Left lung (tissue), 10 donors: ENCODE data around the gene RC3H2. TPM values are rescaled to one million over a fixed set of nuclear protein-coding genes. Genes with fewer than 3 reads are reported as not detected.

Source experiments
- ATAC-seq: fragments of 200-7000 bp; cut with Tn5 transposase; one replicate; pipeline ENCODE4 v1.9.1; 2020; ENCODE audit warnings: moderate library complexity
- DNase-seq, 4 donors: peaks; one replicate each; pipeline ENCODE4 v3.0.0-alpha.2; 2013 to 2020
- H3K27ac ChIP-seq, 2 donors: fragments of 200-600 bp; sonication (generic) in 1 of 2; one replicate each; pipeline versions ENCODE4 v1.5.0 to v1.8.0; 2020 to 2021
- H3K27me3 ChIP-seq, 2 donors: fragments of 200-600 bp; sonication (generic) in 1 of 2; one replicate each; pipeline versions ENCODE4 v1.5.0 to v1.8.0; 2020 to 2021
- H3K36me3 ChIP-seq, 2 donors: fragments of 200-600 bp; sonication (generic) in 1 of 2; one replicate each; pipeline versions ENCODE4 v1.5.0 to v1.8.0; 2020 to 2021
- H3K4me1 ChIP-seq, 2 donors: fragments of 200-600 bp; one replicate each; pipeline ENCODE4 v1.8.0; 2021
- H3K4me3 ChIP-seq, 2 donors: fragments of 200-600 bp; sonication (generic) in 1 of 2; one replicate each; pipeline versions ENCODE4 v1.5.0 to v1.8.0; 2020 to 2021; ENCODE audit warnings: mild to moderate bottlenecking in 1 of 2
- H3K9me3 ChIP-seq, 2 donors: fragments of 200-600 bp; sonication (generic) in 1 of 2; one replicate each; pipeline versions ENCODE4 v1.5.0 to v1.8.0; 2020 to 2021
- CTCF ChIP-seq, 2 donors: fragments of 200-600 bp; sonication (generic) in 1 of 2; IDR thresholded peaks; one replicate each; pipeline versions ENCODE4 v1.5.0 to v1.8.0; 2021; ENCODE audit warnings: antibody characterized with exemption in 2 of 2
- intact Hi-C, 2 donors: fragments of 100-400 bp; cut with DNase I; formaldehyde crosslinking; loops; one replicate each; pipeline versions ENCODE4 v1.11.2 to v1.14.2; 2022
- polyA plus RNA-seq, 6 donors: library from polyadenylated mRNA; unstranded; fragments of 120-200 nt; gene quantifications; one replicate each; pipeline ENCODE4 v1.2.1, GENCODE V29; 2013; ENCODE audit not compliant: insufficient read length in 6 of 6
- total RNA-seq, 2 donors: library from RNA; stranded (reverse); fragmentation: NEBNext Ultra II Directional; extraction: Animal tissue kit (Norgen Biotek cat#: 25700); gene quantifications; one replicate each; pipeline ENCODE4 v1.2.1, GENCODE V29; 2021
- donor health status: DM: no; HTN: yes; CAD: no.
- donor health status: DM: no; HTN: no; CAD: no.

The RC3H2 gene
- total and polyA plus RNA-seq, 8 donors = 39.8 to 48.3 (median 42.2) TPM

GRCh38 chr9:122931226-122932121 lies 26.3 kb upstream of the RC3H2 start, which contains the start of gene ZBTB26:
Gene ZBTB26, minus strand, starts transcription at chr9:122931512. Its CDS starts 11,578 bp downstream, at chr9:122919934.
- no peaks in the 10 kb centered on the region for H3K27me3 ChIP-seq
- H3K4me1 ChIP-seq = peaks cover 12 to 40% of the 10 kb centered on the region in 2 donors
- DNase-seq (peak; percentile 90 to 97 (median 95)), ATAC-seq (peak; percentile 99)
- peak within 1 kb of the TSS; percentile 92 to 97 for H3K4me3 ChIP-seq
- H3K36me3 ChIP-seq = peaks cover 0 to 3% of the 10 kb centered on the region in 2 donors
- H3K9me3 ChIP-seq = no peaks in the 10 kb centered on the region
- peak within 1 kb of the TSS; percentile 86 for H3K27ac ChIP-seq
- TF ChIP-seq CTCF (IDR thresholded peaks at IDR 0.05) = no peak
- intact Hi-C loops = no loop called here

- DNase-seq (no peak), ATAC-seq (no peak)
- Histone ChIP-seq H3K27me3 (no peaks in the 10 kb centered on the region), H3K4me3 (peak overlapping the region; percentile 92 to 97), H3K9me3 (no peaks in the 10 kb centered on the region), H3K36me3 (no peaks in the 10 kb centered on the region), H3K4me1 (peaks cover 12 to 40% of the 10 kb centered on the region in 2 donors), H3K27ac (peak overlapping the region; percentile 86)
- no peak for TF ChIP-seq CTCF (IDR thresholded peaks at IDR 0.05)
- intact Hi-C loops = no loop called here
Observed at GRCh38 chr9:122930541-122931225, 25.5 kb upstream of the RC3H2 start.

DNA sequence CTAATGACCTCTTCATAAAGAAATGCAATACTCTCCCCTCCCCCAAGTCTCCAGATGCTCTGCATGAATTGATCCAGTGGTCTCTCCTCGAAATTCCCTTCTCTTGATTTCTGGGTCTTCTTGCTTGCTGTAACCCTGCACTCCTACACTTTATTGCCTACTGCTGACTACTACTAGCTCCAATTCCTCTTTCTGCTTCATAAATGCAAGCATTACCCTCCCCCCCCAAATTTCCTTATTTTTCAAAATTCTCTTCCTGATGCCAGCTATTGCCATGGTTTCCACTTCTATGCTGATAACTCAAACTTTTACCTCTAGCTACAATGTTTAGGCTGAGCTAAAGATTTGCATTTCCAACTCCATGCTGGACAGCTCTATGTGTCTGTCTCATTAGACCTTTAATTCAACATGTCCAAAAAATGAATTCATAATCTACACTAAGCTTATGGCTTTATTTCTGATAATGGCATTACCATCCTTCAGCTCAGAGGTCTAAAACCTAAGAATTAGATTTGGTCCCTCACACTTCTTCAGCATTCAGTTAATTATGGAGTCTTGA lies 24.7 kb upstream of the RC3H2 start:
- TF ChIP-seq CTCF (IDR thresholded peaks at IDR 0.05) = no peak
- H3K4me3 ChIP-seq = peak overlapping the region in 1 of 2 donors; percentile 97
- no peaks in the 10 kb centered on the region for H3K27me3 ChIP-seq
- no peaks in the 10 kb centered on the region for H3K36me3 ChIP-seq
- H3K27ac ChIP-seq = no peak overlapping the region
- H3K4me1 ChIP-seq = peaks cover 12 to 40% of the 10 kb centered on the region in 2 donors
- ATAC-seq = no peak
- no peaks in the 10 kb centered on the region for H3K9me3 ChIP-seq
- intact Hi-C loops = no loop called here
- no peak for DNase-seq

GRCh38 chr9:122923947-122924346 lies 18.8 kb upstream of the RC3H2 start:
- no peak for ATAC-seq
- intact Hi-C loops = no loop called here
- H3K4me3 ChIP-seq = no peak overlapping the region

More at GRCh38 chr9:122923947-122924346, 18.8 kb upstream of the RC3H2 start:
- no peak for TF ChIP-seq CTCF (IDR thresholded peaks at IDR 0.05)
- H3K27ac ChIP-seq = no peak overlapping the region
- no peaks in the 10 kb centered on the region for H3K27me3 ChIP-seq
- no peak for DNase-seq
- H3K9me3 ChIP-seq = no peaks in the 10 kb centered on the region
- H3K4me1 ChIP-seq = no peaks in the 10 kb centered on the region
- peaks cover 0 to 14% of the 10 kb centered on the region in 2 donors for H3K36me3 ChIP-seq
